GM12878 (cell line): ENCODE data around the gene THOC6.

Experiments
- CREB1 ChIP-seq: IDR thresholded peaks from 2 replicates; pipeline ENCODE4 v1.6.1; 2012; ENCODE audit warnings: low read depth, mild to moderate bottlenecking, inconsistent platforms
- ESRRA ChIP-seq: IDR thresholded peaks from 2 replicates; pipeline ENCODE4 v1.6.1; 2012; ENCODE audit warnings: mild to moderate bottlenecking, low read length, improper control_type of control experiment
- MEF2A ChIP-seq: IDR thresholded peaks from 2 replicates; pipeline ENCODE4 v1.6.1; 2011; ENCODE audit warnings: low read depth, mild to moderate bottlenecking, low read length, moderate library complexity; ENCODE audit not compliant: insufficient read depth
- NFYA ChIP-seq: IDR thresholded peaks from 2 replicates; pipeline ENCODE4 v1.6.1; 2011; ENCODE audit warnings: low read depth, mild to moderate bottlenecking, low read length, improper control_type of control experiment, borderline replicate concordance
- POLR2AphosphoS5 ChIP-seq: IDR thresholded peaks from 2 replicates; pipeline ENCODE4 v1.6.1; 2011; ENCODE audit warnings: mild to moderate bottlenecking, low read length, inconsistent platforms
- SMAD1 ChIP-seq: fragments of 450-650 bp; IDR thresholded peaks from 2 replicates; pipeline ENCODE4 v1.6.1; 2018; ENCODE audit warnings: mild to moderate bottlenecking, low read depth; ENCODE audit not compliant: partially characterized antibody
- USF2 ChIP-seq: IDR thresholded peaks from 2 replicates; pipeline ENCODE4 v1.6.1; 2011; ENCODE audit warnings: low read depth, low read length, improper control_type of control experiment, borderline replicate concordance

- TF ChIP-seq MEF2A (no peak), USF2 (no peak), SMAD1 (no peak), ESRRA (no peak), POLR2AphosphoS5 (no peak), NFYA (no peak), CREB1 (no peak)
These were observed 36.7 kb downstream of the THOC6 start for GRCh38 chr16:3060339-3061127.
